Effector CD4-positive, alpha-beta T cell (primary cell): ENCODE results near the gene PRRC2B.
A peak's percentile ranks its signal among the peaks of the same experiment; 100 is the strongest.
"Not testable (repeated sequence)": the region's sequence is repeated elsewhere in the genome, so short reads cannot be mapped to it uniquely, and the experiment has no call there.

ENCODE experiments used
- DNase-seq: peaks from one replicate; pipeline ENCODE4 v3.0.0-alpha.2; 2020

Gene PRRC2B

DNA sequence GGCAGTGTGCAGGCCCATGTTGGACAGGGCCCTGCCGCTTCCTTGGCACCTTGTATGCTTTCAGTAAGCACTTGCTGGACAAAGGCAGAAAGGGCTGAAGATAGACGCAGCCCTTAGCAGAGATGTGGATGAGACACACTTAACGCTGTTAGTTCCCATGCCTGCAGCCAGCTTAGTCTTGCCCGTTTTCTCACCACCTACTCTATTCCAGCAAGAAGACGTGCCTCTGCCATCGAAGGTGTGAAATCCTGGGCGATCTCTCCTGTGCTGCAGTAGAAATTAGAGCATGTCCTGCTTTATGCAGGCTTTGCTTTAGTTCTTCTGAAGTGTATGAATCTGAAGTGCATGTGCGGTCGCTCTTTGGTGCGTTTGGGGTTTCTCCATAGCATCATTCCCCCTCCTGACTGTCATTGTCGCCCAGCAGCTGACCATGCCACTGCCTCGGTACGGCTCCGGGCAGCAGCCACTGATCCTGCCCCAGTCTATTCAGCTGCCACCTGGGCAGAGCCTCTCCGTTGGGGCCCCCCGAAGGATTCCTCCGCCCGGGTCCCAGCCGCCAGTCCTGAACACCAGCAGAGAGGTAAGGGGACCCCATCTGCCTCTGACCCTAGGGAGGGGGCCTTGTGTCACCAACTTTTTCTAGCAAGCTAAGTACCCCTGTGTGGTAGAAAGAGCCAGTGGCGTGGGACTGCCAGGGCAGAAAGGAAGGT, 97.3 kb downstream of the PRRC2B start:
- no peak for DNase-seq

DNA sequence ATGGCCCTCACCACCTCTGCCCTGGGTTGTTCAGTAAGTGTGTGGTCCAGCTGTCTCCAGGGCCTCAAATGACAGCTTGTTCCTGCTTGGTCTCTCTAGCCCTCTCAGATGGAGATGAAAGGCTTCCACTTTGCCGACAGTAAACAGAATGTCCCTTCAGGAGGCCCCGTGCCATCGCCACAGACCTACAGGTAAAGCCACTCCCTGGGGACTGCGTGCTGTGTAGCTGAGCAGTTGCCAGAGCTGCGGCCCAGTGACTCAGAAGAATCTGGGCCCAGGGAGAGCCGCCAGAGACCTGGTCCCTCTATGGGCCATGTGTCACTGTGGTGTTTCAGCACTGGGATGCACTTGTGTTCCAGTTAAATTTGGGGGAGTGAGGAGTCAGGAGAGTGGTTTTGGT, 98.2 kb downstream of the PRRC2B start:
- DNase-seq, result no peak

DNA sequence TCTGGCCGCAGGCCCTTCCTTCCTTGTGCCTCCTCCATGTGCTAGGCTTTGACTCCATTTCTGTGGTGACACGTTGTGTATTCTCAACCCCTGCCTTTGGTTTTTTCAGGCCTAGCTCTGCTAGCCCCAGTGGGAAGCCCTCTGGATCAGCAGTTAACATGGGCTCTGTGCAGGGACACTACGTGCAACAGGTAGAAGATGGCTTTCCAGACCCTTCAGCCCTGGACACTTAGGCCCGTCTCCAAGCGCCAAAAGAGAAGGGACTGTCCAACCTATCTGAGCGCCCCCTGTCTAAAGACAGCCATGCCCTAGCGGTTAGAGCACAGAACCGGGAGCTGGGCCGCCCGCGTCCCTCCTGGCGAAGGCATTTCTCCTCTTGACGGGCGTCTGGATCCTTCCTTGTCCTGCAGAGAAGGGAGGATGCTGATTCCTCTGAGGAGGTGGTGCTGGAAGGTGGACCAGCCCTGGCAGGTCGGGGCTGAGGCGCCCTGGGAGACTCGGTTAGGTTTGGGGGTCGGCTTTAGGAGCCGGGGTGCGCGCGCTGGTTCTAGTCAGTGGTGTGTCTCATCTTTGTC, 100.5 kb downstream of the PRRC2B start:
- DNase-seq, result no peak

DNA sequence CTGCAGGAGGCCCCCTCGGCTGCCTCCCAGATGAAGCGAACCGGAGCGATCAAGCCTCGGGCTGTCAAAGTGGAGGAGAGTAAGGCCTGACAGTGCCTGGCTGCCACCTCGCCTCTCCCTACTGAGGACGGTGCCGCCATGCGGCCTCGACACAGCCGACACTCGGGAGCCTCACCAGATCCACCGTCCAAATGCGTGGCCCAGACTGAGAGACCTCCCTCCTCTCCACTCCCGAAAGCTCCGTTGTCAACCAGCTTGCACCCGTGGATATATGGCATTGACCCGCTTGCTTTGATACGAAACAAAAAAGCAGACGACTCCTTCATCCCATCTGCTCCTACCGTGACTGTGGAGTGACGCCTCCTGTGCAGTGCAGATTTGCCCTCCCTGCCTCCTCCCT, 101.9 kb downstream of the PRRC2B start:
- DNase-seq, result no peak

DNA sequence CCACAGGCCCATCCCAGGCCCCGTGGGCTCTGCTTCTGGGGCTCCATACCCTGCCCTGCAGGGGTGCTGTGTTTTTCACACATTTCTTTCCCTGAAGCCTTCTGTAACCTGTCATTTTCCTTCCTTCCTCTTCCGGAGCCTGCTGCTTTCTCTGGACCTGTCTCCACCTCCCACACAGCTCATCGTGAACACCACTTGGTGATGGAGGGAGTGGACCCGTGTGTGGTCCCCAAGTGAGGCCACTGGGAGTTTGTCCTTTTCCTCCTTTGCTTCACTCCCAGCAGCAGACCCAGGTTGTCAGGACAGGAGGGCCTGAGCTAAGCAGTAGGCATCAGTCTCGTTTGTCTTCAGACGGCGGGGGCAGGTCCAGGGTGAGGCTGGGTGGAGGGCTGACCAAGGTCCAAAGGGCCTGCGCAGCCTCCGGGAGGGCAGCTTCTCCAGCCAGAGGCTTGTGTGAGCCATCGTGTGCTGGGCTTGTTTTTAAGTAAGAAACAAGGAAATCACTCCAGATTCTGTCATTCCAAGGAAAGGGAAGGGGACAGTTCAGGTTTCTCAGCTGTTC, 103.0 kb downstream of the PRRC2B start:
- no peak for DNase-seq

DNA sequence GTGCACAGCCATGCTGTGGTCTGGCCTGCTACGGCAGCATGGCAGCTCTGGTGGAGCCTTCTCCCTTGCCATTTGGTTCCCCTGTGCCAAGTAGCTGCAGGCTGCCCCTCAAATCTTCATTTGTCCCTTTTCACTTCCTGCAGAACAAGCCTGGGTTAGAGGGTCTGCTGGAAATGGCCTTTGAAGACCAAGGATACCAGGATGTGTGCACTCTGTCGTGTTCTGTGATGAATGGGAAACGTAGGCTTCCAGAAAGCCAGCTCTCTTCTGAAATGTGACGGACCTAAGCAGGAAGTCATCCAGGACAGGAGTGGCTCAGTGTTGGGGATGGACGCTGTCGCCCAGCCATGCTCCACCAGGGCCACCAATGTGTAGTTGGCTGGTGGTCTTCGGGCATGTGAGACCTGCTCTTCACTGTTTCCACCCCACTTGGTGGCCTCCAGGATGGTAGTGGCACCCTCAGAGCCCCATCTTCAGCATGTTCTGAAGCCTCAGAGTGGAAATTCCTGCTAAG, 105.4 kb downstream of the PRRC2B start:
- DNase-seq, result no peak

DNA sequence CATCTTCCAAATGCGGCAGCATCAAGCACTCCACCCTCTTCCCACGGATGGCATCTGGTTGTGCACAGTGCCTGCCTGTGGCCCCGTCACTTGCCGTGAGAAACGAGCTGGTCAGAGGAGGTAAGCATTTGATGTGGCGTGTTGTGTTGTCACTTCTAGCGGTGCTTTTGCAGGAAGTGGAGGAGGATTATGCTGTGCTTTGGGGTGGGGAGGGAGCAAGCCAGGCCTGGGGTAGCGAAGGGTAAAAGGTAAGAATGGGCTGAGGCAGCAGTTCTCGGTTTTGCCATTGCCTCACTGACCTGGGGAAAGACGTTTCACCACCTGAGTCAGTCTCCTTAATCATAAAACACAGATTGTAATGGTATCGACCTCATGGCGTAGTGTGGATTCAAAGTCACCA, 106.5 kb downstream of the PRRC2B start:
- DNase-seq, result peak; percentile 59

DNA sequence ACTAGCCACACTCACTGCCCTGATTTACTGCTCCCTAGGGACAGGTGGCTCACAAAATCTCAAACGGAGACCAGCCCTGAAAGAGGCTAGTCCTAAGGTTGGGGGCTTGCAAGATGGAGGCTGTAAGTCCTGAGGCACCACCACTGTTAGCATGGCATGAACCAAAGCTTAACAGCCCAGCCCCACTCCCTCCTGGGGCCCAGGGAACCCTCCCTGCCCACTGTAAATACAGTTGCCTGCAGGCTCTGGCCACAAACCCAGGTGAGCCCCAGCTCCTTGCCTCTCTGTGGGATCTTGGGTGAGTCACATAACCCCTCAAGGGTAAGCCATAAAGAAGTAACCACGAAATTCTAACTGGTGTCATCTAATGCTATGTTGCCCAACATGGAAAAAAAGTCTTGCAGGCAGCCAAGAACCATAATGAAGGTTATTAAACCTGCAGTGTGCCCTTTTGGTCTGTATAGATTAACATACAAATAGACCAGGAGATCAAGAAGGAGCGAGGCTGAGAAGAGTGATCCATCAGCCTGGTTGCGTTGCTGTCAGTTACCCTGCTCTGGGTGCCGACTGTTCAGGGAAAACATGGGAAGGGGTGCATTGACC, 107.2 kb downstream of the PRRC2B start:
- DNase-seq, result peak; percentile 34

DNA sequence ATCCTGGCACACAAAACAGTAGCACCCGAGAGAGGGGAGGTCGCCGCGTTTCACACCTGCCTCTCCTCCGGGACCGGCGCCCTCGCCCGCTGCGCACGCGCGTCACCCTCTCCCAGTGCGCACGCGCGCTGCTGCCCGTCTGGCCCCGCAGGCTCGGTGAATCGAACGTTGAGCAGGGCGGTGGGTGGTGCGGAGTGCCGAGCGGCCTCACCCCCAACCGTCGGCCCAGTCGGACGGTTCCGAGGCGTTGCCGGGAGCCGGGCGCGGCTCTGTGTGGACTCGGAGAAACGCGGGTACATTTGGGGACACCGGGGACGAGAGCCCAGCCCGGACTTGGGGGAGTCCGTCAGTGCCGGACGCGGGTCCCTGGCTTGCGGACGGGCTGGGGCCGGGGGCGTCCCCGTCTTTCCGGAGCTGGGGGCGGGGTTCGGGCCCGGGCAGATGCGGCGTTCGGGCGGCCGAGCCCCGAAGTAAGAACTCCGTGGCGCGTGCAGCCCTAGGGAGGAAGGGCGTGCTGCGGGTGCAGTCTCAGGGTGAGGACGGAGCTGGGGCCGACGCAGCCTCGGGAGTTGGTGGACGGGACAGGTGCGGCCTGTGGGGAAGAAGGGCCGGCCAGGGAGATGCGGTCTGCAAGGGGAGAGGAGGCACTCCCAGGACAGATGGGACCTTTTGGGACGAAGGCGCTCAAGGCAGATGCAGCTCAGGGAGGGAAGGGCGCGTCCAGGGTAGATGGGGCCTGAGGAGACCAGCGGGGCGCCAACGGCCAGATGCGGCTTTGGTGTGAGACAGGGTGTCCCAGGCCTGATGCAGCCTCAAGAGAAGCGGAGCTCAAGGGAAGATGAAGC, 109.1 kb downstream of the PRRC2B start, which contains the start of gene POMT1:
POMT1 (plus strand) TSS at position 138 of the 845 bp plus-strand sequence. CDS start 1,301 bp downstream, outside the sequence.
- peak; percentile 83 for DNase-seq

DNA sequence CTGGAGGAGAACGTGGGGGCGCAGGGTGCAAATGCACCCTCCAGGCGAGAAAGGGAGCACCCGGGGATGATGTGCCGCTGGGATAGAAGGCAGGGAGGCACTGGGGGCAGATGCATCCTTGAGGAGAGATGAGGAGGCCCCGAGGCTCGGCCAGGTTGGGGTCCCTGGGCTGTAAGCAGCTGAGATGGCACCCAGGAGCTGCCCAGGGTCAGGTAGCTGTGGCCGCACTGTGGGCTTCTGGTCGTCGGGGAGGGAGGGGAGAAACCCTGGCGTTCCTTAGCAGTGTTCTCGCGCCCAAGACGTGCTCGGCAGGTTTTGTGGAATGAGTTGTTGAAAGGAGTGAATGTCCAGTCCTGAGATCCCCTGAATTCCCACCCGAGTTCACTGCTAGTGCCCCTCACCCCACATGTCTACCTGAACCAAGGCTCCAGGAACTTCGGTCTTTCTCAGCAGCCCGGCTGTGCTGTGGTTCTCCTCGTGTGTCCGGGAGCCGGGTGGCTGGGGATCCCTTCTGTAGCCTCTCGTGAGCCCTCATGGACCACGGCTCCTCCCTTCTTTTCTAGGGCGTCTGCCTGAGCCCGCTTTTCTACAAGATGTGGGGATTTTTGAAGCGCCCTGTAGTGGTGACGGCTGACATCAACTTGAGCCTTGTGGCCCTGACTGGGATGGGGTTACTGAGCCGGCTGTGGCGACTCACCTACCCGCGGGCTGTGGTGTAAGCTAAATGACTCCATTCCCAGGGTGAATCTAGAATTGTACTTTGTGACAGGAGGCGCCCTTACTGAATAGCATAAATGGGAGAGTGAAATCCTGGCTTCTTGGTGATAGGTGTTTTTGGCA, 110.0 kb downstream of the PRRC2B start:
- peak; percentile 44 for DNase-seq

DNA sequence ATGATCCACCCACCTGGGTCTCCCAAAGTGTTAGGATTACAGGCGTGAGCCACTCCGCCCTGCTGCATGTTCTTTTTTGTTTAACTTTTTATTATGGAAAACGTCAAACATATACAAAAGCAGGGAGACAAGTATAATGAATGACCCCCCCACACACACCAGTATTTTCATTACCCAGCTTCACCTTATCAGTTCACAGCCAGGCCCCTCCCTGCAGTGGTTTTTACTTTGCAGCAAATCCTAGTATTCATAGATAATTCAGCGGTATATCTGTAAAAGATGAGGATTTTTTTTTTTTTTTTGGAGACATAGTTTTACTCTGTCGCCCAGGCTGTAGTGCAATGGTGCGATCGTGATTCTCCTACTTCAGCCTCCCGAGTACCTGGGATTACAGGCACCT, 111.1 kb downstream of the PRRC2B start:
- no peak for DNase-seq

DNA sequence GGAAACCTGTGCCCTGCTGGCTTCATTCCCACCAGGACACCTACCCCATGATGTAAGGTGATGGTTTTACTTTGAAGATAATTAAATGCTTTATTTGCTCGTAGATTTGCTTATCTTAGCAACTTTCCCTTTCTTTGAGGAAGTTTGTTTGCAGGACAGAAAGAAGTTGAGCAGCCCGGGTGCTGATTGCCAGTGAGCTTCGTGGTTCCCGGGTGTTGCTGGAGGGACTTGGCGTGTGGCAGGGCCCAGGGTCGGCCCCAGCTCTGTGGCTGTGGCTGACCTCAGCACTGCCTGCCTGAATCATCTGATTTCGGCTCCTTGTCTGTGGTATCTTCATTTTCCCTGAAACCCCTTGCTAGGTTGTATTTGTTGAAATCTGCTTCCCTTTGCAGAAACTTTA, 117.5 kb downstream of the PRRC2B start:
- no peak for DNase-seq

DNA sequence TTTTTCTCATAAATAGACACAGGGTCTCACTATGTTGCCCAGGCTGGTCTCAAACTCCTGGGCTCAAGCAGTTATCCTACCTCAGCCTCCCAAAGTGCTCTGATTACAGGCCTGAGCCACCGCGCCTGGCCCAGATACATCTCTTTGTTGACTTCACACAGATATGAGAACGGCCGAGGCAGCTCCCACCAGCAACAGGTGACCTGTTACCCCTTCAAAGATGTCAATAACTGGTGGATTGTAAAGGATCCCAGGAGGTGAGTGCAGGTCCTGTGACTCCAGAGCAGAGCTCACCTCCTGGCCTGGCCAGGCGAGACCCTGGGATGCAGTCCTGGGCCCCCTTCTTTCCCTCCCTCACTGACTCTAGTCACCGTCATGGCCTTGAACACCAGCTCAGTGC, 118.0 kb downstream of the PRRC2B start:
- DNase-seq, result no peak

DNA sequence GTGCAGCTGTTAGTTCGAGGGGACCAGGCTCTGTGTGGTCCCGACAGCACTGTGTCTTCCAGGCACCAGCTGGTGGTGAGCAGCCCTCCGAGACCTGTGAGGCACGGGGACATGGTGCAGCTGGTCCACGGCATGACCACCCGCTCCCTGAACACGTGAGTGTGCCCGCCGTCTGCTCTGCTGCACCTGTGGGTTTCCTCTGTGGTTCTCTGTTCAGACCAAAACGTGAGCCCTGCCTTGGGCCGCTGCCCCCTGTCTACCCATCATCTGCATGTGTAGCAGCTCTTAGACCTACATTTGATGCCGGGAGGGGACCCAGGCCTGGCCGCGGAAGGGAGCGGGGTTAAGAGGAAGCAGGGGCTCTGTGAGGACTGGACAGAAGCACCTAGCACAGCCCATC, 119.3 kb downstream of the PRRC2B start:
- no peak for DNase-seq

DNA sequence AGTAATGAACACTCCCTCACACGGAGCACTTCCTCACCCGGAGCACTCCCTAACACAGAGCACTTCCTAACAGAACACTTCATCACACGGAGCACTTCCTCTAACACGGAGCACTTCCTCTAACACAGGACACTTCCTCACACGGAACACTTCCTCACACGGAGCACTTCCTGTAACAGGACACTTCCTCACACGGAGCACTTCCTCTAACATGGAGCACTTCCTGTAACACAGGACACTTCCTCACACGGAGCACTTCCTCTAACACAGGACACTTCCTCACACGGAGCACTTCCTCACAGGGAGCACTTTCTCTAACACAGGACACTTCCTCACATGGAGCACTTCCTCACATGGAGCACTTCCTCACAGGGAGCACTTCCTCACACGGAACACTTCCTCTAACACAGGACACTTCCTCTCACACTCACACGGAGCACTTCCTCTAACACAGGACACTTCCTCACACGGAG, 121.7 kb downstream of the PRRC2B start:
- DNase-seq, result not testable (repeated sequence)

DNA sequence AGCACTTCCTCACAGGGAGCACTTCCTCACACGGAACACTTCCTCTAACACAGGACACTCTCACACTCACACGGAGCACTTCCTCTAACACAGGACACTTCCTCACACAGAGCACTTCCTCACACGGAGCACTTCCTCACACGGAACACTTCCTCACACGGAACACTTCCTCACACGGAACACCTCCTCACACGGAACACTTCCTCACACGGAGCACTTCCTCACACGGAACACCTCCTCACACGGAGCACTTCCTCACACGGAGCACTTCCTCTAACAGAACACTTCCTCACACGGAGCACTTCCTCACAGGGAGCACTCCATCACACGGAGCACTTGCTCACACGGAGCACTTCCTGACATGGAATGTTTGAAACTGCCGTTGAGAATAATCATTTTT, 122.2 kb downstream of the PRRC2B start:
- no peak for DNase-seq

DNA sequence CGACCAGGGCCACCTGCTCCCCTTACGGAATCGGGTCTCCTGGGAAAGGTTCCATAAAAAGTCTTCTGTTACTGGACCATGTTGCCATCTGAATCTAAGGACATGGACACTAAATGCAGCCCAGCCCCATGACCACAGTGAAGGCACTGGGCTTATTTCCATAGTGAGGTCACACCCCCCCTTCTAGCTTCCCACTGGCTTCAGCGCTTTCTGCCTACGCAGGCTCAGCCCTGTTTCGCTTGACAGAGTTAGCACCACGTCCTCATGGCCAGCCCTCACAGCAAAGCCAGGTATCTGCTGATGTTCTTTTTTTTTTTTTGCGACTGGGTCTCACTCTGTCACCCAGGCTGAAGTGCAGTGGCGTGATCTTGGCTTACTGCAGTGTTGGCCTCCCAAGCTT, 123.0 kb downstream of the PRRC2B start:
- DNase-seq, result no peak

DNA sequence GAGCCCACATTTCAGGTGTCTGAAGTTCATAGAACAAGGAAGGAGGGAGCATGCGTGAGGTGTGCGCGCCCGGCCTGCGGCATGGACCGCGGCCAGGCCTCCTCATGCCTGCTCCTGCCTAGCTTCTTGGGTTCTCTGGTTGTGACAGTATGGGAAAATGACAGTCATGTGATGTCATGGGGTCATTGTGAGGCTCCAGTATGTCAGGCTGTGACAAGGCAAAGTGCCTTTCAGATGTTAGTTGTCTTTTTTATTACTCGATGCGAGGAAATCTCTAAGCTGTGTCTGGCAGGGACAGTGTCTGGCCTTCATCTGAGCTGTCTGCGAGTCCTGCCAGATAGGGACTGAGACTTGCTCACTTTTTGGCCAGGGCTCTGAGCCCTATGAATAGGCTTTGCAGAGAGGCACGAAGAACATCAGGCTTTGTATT, 123.9 kb downstream of the PRRC2B start:
- DNase-seq, result no peak

DNA sequence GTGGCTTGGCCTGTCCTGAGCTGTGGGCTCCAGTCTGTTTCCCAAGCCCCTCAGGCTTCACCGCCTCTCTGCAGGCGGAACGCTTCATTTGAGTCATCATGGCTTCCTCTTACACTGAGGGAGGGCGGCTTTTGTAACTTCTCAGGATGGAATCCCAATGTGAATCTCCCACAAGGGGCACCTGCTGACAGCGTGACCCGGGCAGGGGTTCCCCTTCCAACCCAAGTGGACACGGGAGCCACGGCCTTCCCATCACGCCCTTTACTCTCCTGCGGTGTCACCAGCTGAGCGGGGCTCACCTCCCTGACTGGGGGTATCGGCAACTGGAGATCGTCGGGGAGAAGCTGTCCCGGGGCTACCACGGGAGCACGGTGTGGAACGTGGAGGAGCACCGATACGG, 124.7 kb downstream of the PRRC2B start:
- no peak for DNase-seq

DNA sequence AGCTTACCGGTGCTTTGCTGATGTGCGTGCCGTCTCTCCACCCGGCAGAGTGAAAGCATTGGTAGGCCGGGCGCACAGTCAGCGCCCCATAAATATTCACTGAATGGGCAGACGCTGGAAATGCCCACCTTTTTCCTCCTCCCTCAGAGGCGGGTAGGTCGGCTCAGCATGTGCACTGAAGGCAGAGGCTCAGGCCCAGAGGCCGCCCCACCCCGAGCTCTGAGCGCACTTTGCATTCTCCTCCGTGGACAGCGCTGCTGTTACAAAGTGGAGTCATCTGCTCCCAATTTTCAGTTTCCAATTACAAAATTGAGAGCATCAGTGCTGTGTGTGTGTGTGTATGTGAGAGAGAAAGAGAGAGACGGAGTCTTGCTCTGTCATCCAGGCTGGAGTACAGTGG, 126.6 kb downstream of the PRRC2B start:
- no peak for DNase-seq

DNA sequence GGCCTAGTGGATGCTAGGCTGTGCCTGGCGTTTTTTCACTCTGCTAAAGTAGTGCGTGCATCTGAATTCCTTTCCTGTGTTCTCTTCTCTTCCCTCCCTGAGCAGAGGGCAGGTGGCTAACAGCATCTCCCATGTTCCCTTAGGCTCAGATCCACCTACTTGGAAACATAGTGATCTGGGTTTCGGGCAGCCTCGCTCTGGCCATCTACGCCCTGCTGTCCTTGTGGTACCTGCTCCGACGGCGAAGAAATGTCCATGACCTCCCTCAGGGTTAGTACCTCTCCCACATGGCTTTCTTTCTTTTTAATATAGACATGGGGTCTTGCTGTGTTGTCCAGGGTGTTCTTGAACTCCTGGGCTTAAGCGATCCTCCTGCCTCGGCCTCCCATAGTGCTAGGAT, 127.3 kb downstream of the PRRC2B start:
- no peak for DNase-seq

DNA sequence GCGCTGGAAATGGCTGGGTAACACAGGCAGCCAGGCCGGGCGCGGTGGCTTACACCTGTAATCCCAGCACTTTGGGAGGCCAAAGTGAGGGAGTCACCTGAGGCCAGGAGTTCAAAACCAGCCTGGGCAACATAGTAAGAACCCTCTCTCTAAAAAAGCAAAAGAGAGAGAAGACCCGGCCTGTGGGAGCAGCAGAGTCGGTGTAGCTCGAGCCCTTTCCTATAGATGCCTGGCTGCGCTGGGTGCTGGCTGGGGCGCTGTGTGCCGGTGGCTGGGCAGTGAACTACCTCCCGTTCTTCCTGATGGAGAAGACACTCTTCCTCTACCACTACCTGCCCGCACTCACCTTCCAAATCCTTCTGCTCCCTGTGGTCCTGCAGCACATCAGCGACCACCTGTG, 127.9 kb downstream of the PRRC2B start:
- DNase-seq, result no peak
